ENCODE measurements around the gene TRPM3.

DNA sequence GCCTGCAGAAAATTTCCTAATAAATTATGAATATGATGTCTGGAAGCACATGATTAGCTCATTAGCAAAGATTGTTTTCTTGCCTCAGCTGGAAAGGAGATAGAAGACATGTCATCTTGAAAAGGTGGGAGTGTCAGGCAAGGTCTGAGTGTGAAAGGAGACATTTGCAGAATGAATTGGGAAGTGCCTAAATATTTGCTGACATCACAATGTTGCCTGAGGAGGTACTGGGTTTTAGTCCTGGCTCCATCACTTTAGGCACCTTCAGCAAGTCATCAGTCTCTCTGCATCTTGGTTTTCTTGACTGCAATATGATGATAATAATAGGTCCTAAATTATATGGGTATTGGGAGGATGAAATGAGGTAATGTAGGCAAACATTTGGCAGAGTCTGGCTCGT, 140.1 kb downstream of the TRPM3 start:
- TF ChIP-seq EZH2phosphoT487 (IDR thresholded peaks at IDR 0.05; ENCODE audit: low read depth) (no peak), CTCF (IDR thresholded peaks at IDR 0.05; ENCODE audit: low read depth, low read length) (no peak)

Measured in OCI-LY3 (cell line).